Heart right ventricle (tissue), 16 donors: Measurements from ENCODE around the gene FXYD3. TPM values are rescaled to one million over a fixed set of nuclear protein-coding genes. Genes with fewer than 3 reads are reported as not detected.

Source experiments
- ATAC-seq, 8 donors: fragments of 200-7000 bp; cut with Tn5 transposase; one replicate each; pipeline ENCODE4 v1.9.1; 2020; ENCODE audit warnings: mild to moderate bottlenecking in 8 of 8, moderate library complexity in 8 of 8, moderate number of reproducible peaks in 1 of 8
- DNase-seq, 2 donors: peaks; one replicate each; pipeline ENCODE4 v3.0.0-alpha.2; 2020
- H3K27ac ChIP-seq, 10 donors: fragments of 200-600 bp; sonication (generic) in 2 of 10; one replicate each; pipeline versions ENCODE4 v1.5.0 to v1.8.0; 2020 to 2022; ENCODE audit warnings: mild to moderate bottlenecking in 3 of 10
- H3K27me3 ChIP-seq, 7 donors: fragments of 200-600 bp; one replicate each; pipeline ENCODE4 v1.8.0; 2021 to 2022; ENCODE audit warnings: mild to moderate bottlenecking in 2 of 7
- H3K36me3 ChIP-seq, 9 donors: fragments of 200-600 bp; sonication (generic) in 1 of 9; one replicate each; pipeline versions ENCODE4 v1.5.0 to v1.8.0; 2020 to 2022; ENCODE audit warnings: mild to moderate bottlenecking in 2 of 9
- H3K4me1 ChIP-seq, 9 donors: fragments of 200-600 bp; sonication (generic) in 1 of 9; one replicate each; pipeline versions ENCODE4 v1.5.0 to v1.8.0; 2020 to 2022; ENCODE audit warnings: mild to moderate bottlenecking in 4 of 9
- H3K4me3 ChIP-seq, 10 donors: fragments of 200-600 bp; sonication (generic) in 2 of 10; one replicate each; pipeline versions ENCODE4 v1.5.0 to v1.8.0; 2020 to 2022; ENCODE audit warnings: mild to moderate bottlenecking in 7 of 10, moderate library complexity in 2 of 10
- H3K9me3 ChIP-seq, 11 donors: fragments of 200-600 bp in 10 of 11; sonication (generic) in 2 of 11; one replicate each; pipeline versions ENCODE4 v1.5.0 to v1.8.0; 2013 to 2022; ENCODE audit warnings: mild to moderate bottlenecking in 2 of 11, control low read depth in 1 of 11, moderate library complexity in 1 of 11
- WGBS, 2 donors: extraction: QIAGEN DNeasy Blood & Tissue Kit; methylation state at CpG; one replicate each; pipeline ENCODE4 v1.1.7; 2013; ENCODE audit warnings: inconsistent platforms in 1 of 2; 5-methylcytosine and 5-hydroxymethylcytosine counted together
- intact Hi-C, 10 donors: fragments of 100-400 bp; cut with DNase I; formaldehyde crosslinking; loops; one replicate each; pipeline versions ENCODE4 v1.11.1 to v1.14.2; 2022
- polyA plus RNA-seq, 2 donors: library from polyadenylated mRNA; stranded (reverse); fragments of 200-250 nt; gene quantifications; one replicate each; pipeline ENCODE4 v1.2.3, GENCODE V29; 2013
- total RNA-seq, 10 donors: library from RNA; stranded (reverse); fragmentation: NEBNext Ultra II Directional in 3 of 10; extraction: Animal tissue kit (Norgen Biotek cat#: 25700) in 3 of 10; gene quantifications; one replicate each; pipeline versions ENCODE4 v1.2.1 to v1.2.4, GENCODE V29; 2021 to 2023
- TF ChIP-seq, protein P1 (sequence below), 9 donors: fragments of 200-600 bp; sonication (generic) in 2 of 9; IDR thresholded peaks; one replicate each; pipeline versions ENCODE4 v1.5.0 to v1.8.0; 2021 to 2022; ENCODE audit warnings: antibody characterized with exemption in 9 of 9, mild to moderate bottlenecking in 5 of 9, moderate library complexity in 1 of 9
- donor health status: Arrhythmogenic right ventricular cardiomyopathy.
- donor health status: ischemic (EF 13 %, LVEDD 7.1; RV severe dilation, severe dysfunction).
- donor health status: healthy with polysubstance abuse.
- donor health status: DM: no; HTN: yes; CAD: no.
- donor health status: DM: no; HTN: no; CAD: no.
- donor health status: ischemic (EF 25% LVEDD 6.9; RV normal size, moderate dysfunction).
- donor health status: ischemic (EF 25% LVEDD 5.7; RV mildly dilated, moderate dysfunction).
- donor health status: healthy.
- donor health status: DM: yes; HTN: yes; CAD: no.
- donor health status: Ischemic cardiomyopathy.
- donor health status: ischemic (EF 35%, LVEDD 5.7; RV mildly dilated, moderate dysfunction).
- donor health status: nonischemic (EF 11% LVEDD 7.7; RV severe dilation, severe dysfunction).
- donor health status: DM: yes; HTN: yes; CAD: no.
- donor health status: PGD.
- donor health status: ischemic (EF 29% LVEDD 5.4; RV normal size, mild dysfunction).
- donor health status: nonischemic (EF 23%, LVEDD 6.1; RV moderate dilation, normal function).

FXYD3 gene
- total and polyA plus RNA-seq, 12 donors, result 0.51 to 2.7 (median 0.78) TPM; not detected in 3

DNA sequence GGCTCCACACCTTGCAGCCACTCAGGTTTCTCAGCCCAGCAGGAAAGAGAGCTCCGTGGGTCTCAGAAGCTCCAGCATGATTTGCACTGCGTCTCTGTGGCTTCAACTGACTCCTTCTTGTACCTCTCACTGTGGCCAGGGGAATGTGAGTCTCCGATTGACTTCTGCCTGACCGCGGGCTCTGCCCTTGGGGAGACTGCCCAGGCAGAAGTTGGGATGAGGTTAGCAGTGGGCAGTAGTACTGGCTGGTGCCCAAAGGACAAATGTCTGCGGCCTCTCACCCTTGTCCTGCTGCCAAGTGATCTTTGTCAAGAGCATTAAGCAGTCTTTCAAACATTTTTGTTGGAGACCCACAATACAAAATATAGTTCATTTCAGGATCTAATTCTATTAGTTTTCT lies 34.4 kb upstream of the FXYD3 start:
- 81 to 88% methylated on average over 6 of the region's 6 CpGs for WGBS, 2 donors

DNA sequence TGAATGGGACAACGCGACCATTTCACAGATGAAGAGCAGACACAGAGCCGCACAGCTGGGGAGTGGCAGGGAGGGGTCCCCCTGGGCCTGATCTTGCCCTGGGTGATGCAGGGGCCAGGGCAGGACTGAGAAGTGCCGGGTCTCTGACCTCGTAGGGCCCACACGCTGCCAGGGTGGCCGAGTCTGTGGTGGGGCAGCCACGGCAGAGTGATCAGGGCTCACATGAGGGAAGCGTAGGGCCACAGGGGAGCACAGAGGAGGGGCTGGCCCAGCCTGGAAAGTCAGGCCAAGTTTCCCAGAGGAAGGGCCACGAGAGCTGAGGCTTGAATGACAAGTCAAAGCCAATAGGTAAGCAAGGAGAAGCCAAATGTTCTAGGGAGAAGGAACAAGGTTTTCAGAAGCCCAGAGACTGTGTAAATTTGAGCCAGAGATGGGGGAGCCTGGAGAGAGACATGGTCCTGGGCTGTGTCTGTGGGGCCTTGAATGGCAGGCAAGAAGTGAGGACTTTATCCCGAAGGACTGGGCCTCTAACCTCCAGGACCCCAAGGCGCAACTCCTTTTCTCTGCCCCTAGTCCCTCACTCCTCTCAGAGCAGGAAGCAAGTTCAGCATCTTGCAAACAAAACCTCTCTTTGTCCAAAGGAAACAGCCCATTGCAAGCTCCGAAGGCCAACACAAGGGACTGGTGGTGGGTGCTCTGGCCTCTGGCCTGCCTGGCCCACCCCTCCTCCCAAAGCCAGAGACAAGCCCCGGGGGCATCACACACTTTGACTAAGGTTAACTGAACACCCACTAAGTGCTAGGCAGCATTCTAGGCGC lies 31.7 kb upstream of the FXYD3 start:
- 80 to 83% methylated on average over 15 of the region's 15 CpGs for WGBS, 2 donors
- intact Hi-C loops, result loop anchor here in 1 of 10 donors (10.0 kb wide), 1 partner anchor 109 kb away; no protein-coding TSS in a partner anchor
- no peaks in the 10 kb centered on the region for H3K9me3 ChIP-seq

More for the DNA sequence above, 34.4 kb upstream of the FXYD3 start:
- DNase-seq, result no peak
- Histone ChIP-seq H3K27ac (no peak overlapping the region), H3K9me3 (no peaks in the 10 kb centered on the region), H3K4me1 (no peaks in the 10 kb centered on the region), H3K4me3 (no peak overlapping the region), H3K27me3 (peaks cover 0 to 1% (median 0%) of the 10 kb centered on the region in 7 donors), H3K36me3 (no peaks in the 10 kb centered on the region)
- intact Hi-C loops, result loop anchor here in 1 of 10 donors (10.0 kb wide), 1 partner anchor 106 kb away; no protein-coding TSS in a partner anchor
- TF ChIP-seq, protein P1, sequence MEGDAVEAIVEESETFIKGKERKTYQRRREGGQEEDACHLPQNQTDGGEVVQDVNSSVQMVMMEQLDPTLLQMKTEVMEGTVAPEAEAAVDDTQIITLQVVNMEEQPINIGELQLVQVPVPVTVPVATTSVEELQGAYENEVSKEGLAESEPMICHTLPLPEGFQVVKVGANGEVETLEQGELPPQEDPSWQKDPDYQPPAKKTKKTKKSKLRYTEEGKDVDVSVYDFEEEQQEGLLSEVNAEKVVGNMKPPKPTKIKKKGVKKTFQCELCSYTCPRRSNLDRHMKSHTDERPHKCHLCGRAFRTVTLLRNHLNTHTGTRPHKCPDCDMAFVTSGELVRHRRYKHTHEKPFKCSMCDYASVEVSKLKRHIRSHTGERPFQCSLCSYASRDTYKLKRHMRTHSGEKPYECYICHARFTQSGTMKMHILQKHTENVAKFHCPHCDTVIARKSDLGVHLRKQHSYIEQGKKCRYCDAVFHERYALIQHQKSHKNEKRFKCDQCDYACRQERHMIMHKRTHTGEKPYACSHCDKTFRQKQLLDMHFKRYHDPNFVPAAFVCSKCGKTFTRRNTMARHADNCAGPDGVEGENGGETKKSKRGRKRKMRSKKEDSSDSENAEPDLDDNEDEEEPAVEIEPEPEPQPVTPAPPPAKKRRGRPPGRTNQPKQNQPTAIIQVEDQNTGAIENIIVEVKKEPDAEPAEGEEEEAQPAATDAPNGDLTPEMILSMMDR (IDR thresholded peaks at IDR 0.05), result no peak
- ATAC-seq, result no peak

DNA sequence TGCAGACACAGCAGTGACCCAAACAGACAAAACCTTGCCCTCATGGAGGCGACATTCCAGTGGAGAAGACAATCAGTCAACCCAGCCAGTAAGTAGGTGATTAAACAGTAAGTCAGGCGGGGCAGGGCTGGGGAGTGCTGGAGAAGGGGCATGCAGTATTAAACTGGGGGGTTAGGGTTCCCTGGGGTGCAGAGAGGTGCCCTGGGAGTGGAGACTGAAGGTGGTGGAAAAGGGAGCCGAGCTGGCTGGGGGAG lies 31.2 kb upstream of the FXYD3 start:
- WGBS, 2 donors, result 79 to 88% methylated on average over 3 of the region's 3 CpGs
- no peak for ATAC-seq

More for the DNA sequence above, 31.7 kb upstream of the FXYD3 start:
- H3K27me3 ChIP-seq, result peaks cover 0 to 6% (median 0%) of the 10 kb centered on the region in 7 donors
- no peak overlapping the region for H3K27ac ChIP-seq
- no peak for DNase-seq
- TF ChIP-seq, protein P1 (IDR thresholded peaks at IDR 0.05), result no peak
- H3K36me3 ChIP-seq, result no peaks in the 10 kb centered on the region
- ATAC-seq, result no peak
- no peaks in the 10 kb centered on the region for H3K4me1 ChIP-seq
- no peak overlapping the region for H3K4me3 ChIP-seq

DNA sequence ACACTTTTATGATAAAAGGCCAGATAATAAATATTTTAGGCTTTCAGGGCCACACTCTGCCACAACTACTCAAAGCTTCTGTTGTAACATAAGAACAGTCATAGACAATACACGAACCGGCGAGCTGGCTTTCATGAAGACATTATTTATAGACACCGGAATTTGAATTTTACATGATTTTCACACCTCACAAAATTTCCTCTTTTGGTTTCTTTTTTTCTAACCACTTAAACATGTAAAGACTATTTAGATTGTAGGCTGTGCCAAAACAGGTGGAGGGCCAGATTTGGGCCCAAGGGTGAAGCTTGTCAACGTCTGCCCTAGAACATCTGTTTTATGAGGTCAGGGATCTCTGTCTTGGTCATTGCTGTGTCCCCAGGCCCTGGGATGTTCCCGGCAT lies 29.7 kb upstream of the FXYD3 start:
- intact Hi-C loops, result loop anchor here in 3 of 10 donors (5.0 to 10.0 kb wide), 3 partner anchors 34 to 111 kb away; no protein-coding TSS in a partner anchor
- TF ChIP-seq, protein P1 (IDR thresholded peaks at IDR 0.05), result no peak
- Histone ChIP-seq H3K27ac (no peak overlapping the region), H3K4me1 (peaks cover 0 to 9% (median 7%) of the 10 kb centered on the region in 9 donors), H3K9me3 (no peaks in the 10 kb centered on the region), H3K4me3 (no peak overlapping the region), H3K36me3 (no peaks in the 10 kb centered on the region), H3K27me3 (peaks cover 0 to 22% (median 6%) of the 10 kb centered on the region in 7 donors)
- 73 to 84% methylated on average over 6 of the region's 6 CpGs for WGBS, 2 donors
- ATAC-seq (no peak), DNase-seq (no peak)

More for the DNA sequence above, 31.2 kb upstream of the FXYD3 start:
- peaks cover 0 to 10% (median 0%) of the 10 kb centered on the region in 7 donors for H3K27me3 ChIP-seq
- no peak for DNase-seq
- no peak overlapping the region for H3K27ac ChIP-seq
- no peak overlapping the region for H3K4me3 ChIP-seq
- intact Hi-C loops, result loop anchor here in 1 of 10 donors (10.0 kb wide), 1 partner anchor 110 kb away; no protein-coding TSS in a partner anchor
- no peaks in the 10 kb centered on the region for H3K36me3 ChIP-seq
- no peaks in the 10 kb centered on the region for H3K9me3 ChIP-seq
- no peaks in the 10 kb centered on the region for H3K4me1 ChIP-seq
- TF ChIP-seq, protein P1 (IDR thresholded peaks at IDR 0.05), result no peak
